H1 (cell line): Measurements from ENCODE around the gene SYNJ1. TPM values are rescaled to one million over a fixed set of nuclear protein-coding genes. Genes with fewer than 3 reads are reported as not detected.

Experiments used
- CTCF ChIA-PET: fragments of 300-600 bp; sonication (Branson Sonifier 250); formaldehyde crosslinking; loops from one replicate; lab custom pipeline; 2021; ENCODE audit not compliant: partially characterized antibody; lab: Charles Lee
- POLR2A ChIA-PET: fragments of 300-600 bp; sonication (Branson Sonifier 250); formaldehyde crosslinking; loops from one replicate; lab custom pipeline; 2021; ENCODE audit warnings: inconsistent platforms; ENCODE audit not compliant: partially characterized antibody; lab: Charles Lee
- DNase-seq, 2 experiments: peaks; one replicate each; pipeline versions ENCODE4 v3.0.0 to v3.0.0-alpha.2; 2010 to 2022; ENCODE audit warnings: low spot score in 2 of 2, low read depth in 1 of 2, mixed read lengths in 1 of 2
- FAIRE-seq: peaks from 2 replicates; lab custom pipeline; 2011; peaks lifted over from hg19 to GRCh38; lab: Jason Lieb, UNC
- H2AFZ ChIP-seq: 2 replicates; pipeline ENCODE4 v1.8.1; 2012; ENCODE audit warnings: low read length, inconsistent platforms
- H2AK5ac ChIP-seq: 2 replicates; pipeline ENCODE4 v1.6.1; 2013; ENCODE audit warnings: low read depth, low read length
- H2BK120ac ChIP-seq: replicated peaks from 2 replicates; pipeline ENCODE3; 2013; ENCODE audit warnings: low read depth, low read length, inconsistent platforms
- H2BK12ac ChIP-seq: 2 replicates; pipeline ENCODE4 v1.6.1; 2013; ENCODE audit warnings: low read depth, low read length
- H2BK15ac ChIP-seq: 2 replicates; pipeline ENCODE4 v1.6.1; 2013; ENCODE audit warnings: low read length
- H2BK20ac ChIP-seq: 2 replicates; pipeline ENCODE4 v1.6.1; 2013; ENCODE audit warnings: low read length
- H2BK5ac ChIP-seq: 2 replicates; pipeline ENCODE4 v1.6.1; 2013; ENCODE audit warnings: low read depth, low read length
- H3K14ac ChIP-seq: 2 replicates; pipeline ENCODE4 v1.6.1; 2013; ENCODE audit warnings: inconsistent platforms; ENCODE audit not compliant: insufficient read length
- H3K18ac ChIP-seq: 2 replicates; pipeline ENCODE4 v1.6.1; 2013; ENCODE audit warnings: low read length; ENCODE audit errors: extremely low read depth
- H3K23ac ChIP-seq: 2 replicates; pipeline ENCODE4 v1.6.1; 2013; ENCODE audit warnings: inconsistent platforms; ENCODE audit not compliant: insufficient read length
- H3K23me2 ChIP-seq: 2 replicates; pipeline ENCODE4 v1.6.1; 2013; ENCODE audit warnings: low read depth, low read length
- H3K27ac ChIP-seq: 2 replicates; pipeline ENCODE4 v1.6.1; 2011; ENCODE audit warnings: low read depth, low read length, inconsistent platforms
- H3K27me3 ChIP-seq, 4 experiments: replicated peaks in 1 of 4; 1 replicate in 1 of 4; 2 replicates in 3 of 4; pipeline versions ENCODE4 v1.6.1 to v1.8.1; 2011 to 2013; ENCODE audit warnings: low read length in 3 of 4, mild to moderate bottlenecking in 3 of 4, inconsistent platforms in 2 of 4, mixed read lengths in 2 of 4, moderate library complexity in 1 of 4; ENCODE audit not compliant: control insufficient read depth in 3 of 4, insufficient read depth in 3 of 4; ENCODE audit errors: extremely low read depth in 1 of 4
- H3K36me3 ChIP-seq, 4 experiments: 2 replicates each; pipeline versions ENCODE4 v1.6.1 to v1.8.1; 2011 to 2013; ENCODE audit warnings: mild to moderate bottlenecking in 4 of 4, low read length in 3 of 4, moderate library complexity in 2 of 4, control low read depth in 1 of 4, inconsistent platforms in 1 of 4; ENCODE audit not compliant: insufficient read depth in 4 of 4, control insufficient read depth in 2 of 4
- H3K4ac ChIP-seq: replicated peaks from 2 replicates; pipeline ENCODE3; 2013; ENCODE audit warnings: low read length, low read depth, mixed read lengths, inconsistent platforms; ENCODE audit not compliant: insufficient read length
- H3K4me1 ChIP-seq, 4 experiments: replicated peaks in 1 of 4; 1 replicate in 1 of 4; 2 replicates in 3 of 4; pipeline versions ENCODE4 v1.6.1 to v1.8.1; 2011 to 2013; ENCODE audit warnings: low read length in 3 of 4, inconsistent platforms in 2 of 4, mixed read lengths in 1 of 4; ENCODE audit not compliant: insufficient read depth in 4 of 4, control insufficient read depth in 3 of 4
- H3K4me2 ChIP-seq, 2 experiments: 2 replicates each; pipeline versions ENCODE4 v1.6.1 to v1.8.1; 2011 to 2013; ENCODE audit warnings: low read depth in 2 of 2, low read length in 2 of 2, control low read depth in 1 of 2, inconsistent platforms in 1 of 2, mild to moderate bottlenecking in 1 of 2; ENCODE audit not compliant: insufficient read depth in 1 of 2
- H3K4me3 ChIP-seq, 4 experiments: fragments of 200-600, 300-600 bp in 1 of 4; sonication (generic), shearing (Covaris generic), sonication (Bioruptor Twin) in 1 of 4; 2 replicates each; pipeline versions ENCODE4 v1.5.1 to v1.8.1; 2011 to 2016; ENCODE audit warnings: low read length in 4 of 4, low read depth in 3 of 4, control low read depth in 2 of 4, inconsistent platforms in 2 of 4, mild to moderate bottlenecking in 2 of 4, mixed read lengths in 1 of 4, moderate library complexity in 1 of 4; ENCODE audit not compliant: insufficient read depth in 2 of 4; ENCODE audit errors: extremely low read depth in 1 of 4
- H3K56ac ChIP-seq: replicated peaks from 2 replicates; pipeline ENCODE3; 2013; ENCODE audit warnings: low read depth, mild to moderate bottlenecking, mixed read lengths, low read length, inconsistent platforms; ENCODE audit not compliant: insufficient read length
- H3K79me1 ChIP-seq: 2 replicates; pipeline ENCODE4 v1.6.1; 2013; ENCODE audit warnings: low read depth, low read length, control low read depth
- H3K79me2 ChIP-seq, 2 experiments: 2 replicates each; pipeline versions ENCODE4 v1.6.1 to v1.8.1; 2012 to 2013; ENCODE audit warnings: low read length in 2 of 2, mild to moderate bottlenecking in 2 of 2, inconsistent platforms in 1 of 2; ENCODE audit not compliant: insufficient read depth in 2 of 2, control insufficient read depth in 1 of 2
- H3K9ac ChIP-seq, 4 experiments: replicated peaks in 1 of 4; 1 replicate in 1 of 4; 2 replicates in 3 of 4; pipeline versions ENCODE4 v1.6.1 to v1.8.1; 2011 to 2013; ENCODE audit warnings: low read depth in 3 of 4, low read length in 3 of 4, control low read depth in 2 of 4, mild to moderate bottlenecking in 2 of 4, moderate library complexity in 2 of 4, inconsistent platforms in 1 of 4; ENCODE audit errors: extremely low read depth in 1 of 4
- H3K9me3 ChIP-seq, 2 experiments: 2 replicates each; pipeline versions ENCODE4 v1.6.1 to v1.8.1; 2012 to 2013; ENCODE audit warnings: mild to moderate bottlenecking in 2 of 2, moderate library complexity in 2 of 2, control low read depth in 1 of 2, inconsistent platforms in 1 of 2, low read depth in 1 of 2, low read length in 1 of 2, mixed read lengths in 1 of 2; ENCODE audit not compliant: insufficient read depth in 2 of 2
- H4K20me1 ChIP-seq, 2 experiments: replicated peaks in 1 of 2; 2 replicates each; pipeline versions ENCODE3 to v1.8.1; 2011 to 2013; ENCODE audit warnings: inconsistent platforms in 2 of 2, low read length in 2 of 2, mild to moderate bottlenecking in 1 of 2; ENCODE audit not compliant: insufficient read depth in 2 of 2, control insufficient read depth in 1 of 2
- H4K5ac ChIP-seq: 2 replicates; pipeline ENCODE4 v1.6.1; 2013; ENCODE audit warnings: low read length, low read depth, mixed read lengths, inconsistent platforms; ENCODE audit not compliant: insufficient read length
- H4K8ac ChIP-seq: 2 replicates; pipeline ENCODE4 v1.8.0; 2013; ENCODE audit warnings: mild to moderate bottlenecking, moderate library complexity, low read length, inconsistent platforms; ENCODE audit not compliant: insufficient read depth; ENCODE audit errors: extremely low read depth
- H4K91ac ChIP-seq: replicated peaks from 2 replicates; pipeline ENCODE3; 2013; ENCODE audit warnings: low read length, mixed read lengths, inconsistent platforms; ENCODE audit not compliant: insufficient read length
- CBX8 ChIP-seq: fragments of 300-800, 300-1000 bp; sonication (generic); IDR thresholded peaks from 2 replicates; pipeline ENCODE4 v1.7.1; 2016; ENCODE audit warnings: low read depth, low read length, borderline replicate concordance
- E2F6 ChIP-seq: IDR thresholded peaks from 2 replicates; pipeline ENCODE4 v1.6.1; 2012; ENCODE audit warnings: inconsistent platforms
- EP300 ChIP-seq, 2 experiments: IDR thresholded peaks; 1 replicate in 1 of 2; 2 replicates in 1 of 2; pipeline ENCODE4 v1.6.1; 2011 to 2012; ENCODE audit warnings: low read depth in 2 of 2, low read length in 2 of 2, mild to moderate bottlenecking in 2 of 2, borderline replicate concordance in 1 of 2, inconsistent platforms in 1 of 2, moderate library complexity in 1 of 2
- FOSL1 ChIP-seq: IDR thresholded peaks from 2 replicates; pipeline ENCODE4 v1.6.1; 2011; ENCODE audit warnings: mild to moderate bottlenecking, low read depth, low read length, moderate library complexity; ENCODE audit not compliant: insufficient read depth
- GABPA ChIP-seq: IDR thresholded peaks from 2 replicates; pipeline ENCODE4 v1.6.1; 2011; ENCODE audit warnings: mild to moderate bottlenecking, low read length, moderate library complexity, borderline replicate concordance; ENCODE audit not compliant: insufficient read depth
- JUN ChIP-seq: IDR thresholded peaks from 2 replicates; pipeline ENCODE4 v1.6.1; 2011; ENCODE audit warnings: low read depth, mild to moderate bottlenecking, improper control_type of control experiment, low read length
- PHF8 ChIP-seq: fragments of 200-600 bp; sonication (generic); conservative IDR thresholded peaks from 2 replicates; pipeline ENCODE4 v1.7.1; 2012; ENCODE audit warnings: low read depth, mild to moderate bottlenecking, inconsistent platforms, low read length, moderate library complexity
- RBBP5 ChIP-seq: IDR thresholded peaks from 2 replicates; pipeline ENCODE4 v1.7.1; 2012; ENCODE audit warnings: low read depth, mild to moderate bottlenecking, inconsistent platforms, low read length, moderate library complexity, borderline replicate concordance
- RXRA ChIP-seq: IDR thresholded peaks from 2 replicates; pipeline ENCODE4 v1.6.1; 2011; ENCODE audit warnings: low read depth, mild to moderate bottlenecking, low read length, moderate library complexity; ENCODE audit not compliant: insufficient read depth
- TBP ChIP-seq: IDR thresholded peaks from 2 replicates; pipeline ENCODE4 v1.6.1; 2011; ENCODE audit warnings: low read depth, low read length, improper control_type of control experiment
- USF2 ChIP-seq: IDR thresholded peaks from 2 replicates; pipeline ENCODE4 v1.6.1; 2011; ENCODE audit warnings: low read length, improper control_type of control experiment
- WGBS, 2 experiments: shearing (Covaris generic) in 1 of 2; methylation state at CpG; one replicate each; pipeline versions ENCODE4 v1.1.6 to v1.1.7; 2013 to 2015; ENCODE audit warnings: low lambda C conversion rate in 2 of 2, mixed read lengths in 2 of 2, inconsistent platforms in 1 of 2, low coverage in 1 of 2, missing lambda C conversion rate in 1 of 2; ENCODE audit not compliant: insufficient replicate concordance in 2 of 2, insufficient coverage in 1 of 2, insufficient read length in 1 of 2; ENCODE audit errors: extremely low coverage in 1 of 2, missing lambda C conversion rate in 1 of 2; 5-methylcytosine and 5-hydroxymethylcytosine counted together
- polyA plus RNA-seq, 7 experiments: library from polyadenylated mRNA; depleted of rRNA in 3 of 7; stranded (reverse) in 5 of 7; unstranded in 2 of 7; fragments of >200 nt in 5 of 7; fragments of 200-250 nt in 2 of 7; gene quantifications; 1 replicate in 5 of 7; 2 replicates in 1 of 7; 4 replicates in 1 of 7; pipeline versions ENCODE4 v1.2.1 to v1.2.3, GENCODE V29; 2011 to 2013; ENCODE audit warnings: missing spikeins in 2 of 7, mixed read lengths in 2 of 7
- total RNA-seq: library from RNA; stranded (reverse); fragmentation: NEBNext Ultra II Directional; extraction: Animal tissue kit (Norgen Biotek cat#: 25700); gene quantifications from 2 replicates; pipeline ENCODE4 v1.2.1, GENCODE V29; 2021

The SYNJ1 gene
- total and polyA plus RNA-seq, 2 of the 8 experiments (the other 6 are each of a cell fraction or from before 2014, with no cell fraction given): 1.3 to 4.3 TPM

GRCh38 chr21:32592929-32593502 is 134.8 kb downstream of the SYNJ1 start:
- Histone ChIP-seq H3K4me3 (no peak overlapping the region), H2BK20ac (no peak overlapping the region)
- TF ChIP-seq E2F6 (no peak), GABPA (no peak), FOSL1 (no peak), RXRA (no peak), JUN (no peak), USF2 (no peak), EP300 (IDR thresholded peaks at IDR 0.05; ENCODE audit: borderline replicate concordance in 1 of 2, low read depth in 2 of 2, low read length in 2 of 2) (no peak), TBP (no peak), CBX8 (no peak), PHF8 (no peak), RBBP5 (no peak)

More at GRCh38 chr21:32592929-32593502, 134.8 kb downstream of the SYNJ1 start:
- Histone ChIP-seq H4K91ac (no peak overlapping the region), H2AFZ (no peak overlapping the region), H4K20me1 (no peaks in the 10 kb centered on the region), H3K79me1 (no peaks in the 10 kb centered on the region), H3K9ac (no peak overlapping the region), H4K5ac (no peak overlapping the region), H3K27me3 (no peaks in the 10 kb centered on the region), H3K4ac (no peak overlapping the region), H4K8ac (no peak overlapping the region), H3K9me3 (no peaks in the 10 kb centered on the region), H3K23ac (no peak overlapping the region), H3K14ac (no peak overlapping the region), H2AK5ac (no peak overlapping the region), H3K4me2 (no peak overlapping the region), H2BK12ac (0 out of 2 replicates have a peak overlapping the region, but pooled peaks have one; percentile 27), H3K56ac (no peak overlapping the region), H2BK15ac (no peak overlapping the region), H3K18ac (no peak overlapping the region), H2BK120ac (no peak overlapping the region), H3K4me1 (0 out of 7 replicates have a peak, but pooled peaks cover 0 to 2% (median 0%) of the 10 kb centered on the region in 4 experiments), H2BK5ac (no peak overlapping the region), H3K27ac (no peak overlapping the region), H3K79me2 (no peaks in the 10 kb centered on the region), H3K23me2 (no peaks in the 10 kb centered on the region), H3K36me3 (peaks cover 0 to 6% (median 0%) of the 10 kb centered on the region in 4 experiments; a peak in 1 of 8 replicates)
- CTCF ChIA-PET: interaction anchor here (0.8 to 4.4 kb wide), 6 partner anchors 9 to 209 kb away, joined by 3 to 24 read pairs (median 3); no protein-coding TSS in a partner anchor
- POLR2A ChIA-PET: no interaction called here
- FAIRE-seq (no peak), DNase-seq (no peak)
- WGBS, 2 experiments: 95% methylated on average over 10 of the region's 10 CpGs; no CpG with 5 or more reads in 1 of the 2 experiments
